ENCODE data around the gene PLPP4. TPM values are rescaled to one million over a fixed set of nuclear protein-coding genes. Genes with fewer than 3 reads are reported as not detected.

Gene PLPP4
- total RNA-seq, 1 experiment from 2014 or later: not detected

DNA sequence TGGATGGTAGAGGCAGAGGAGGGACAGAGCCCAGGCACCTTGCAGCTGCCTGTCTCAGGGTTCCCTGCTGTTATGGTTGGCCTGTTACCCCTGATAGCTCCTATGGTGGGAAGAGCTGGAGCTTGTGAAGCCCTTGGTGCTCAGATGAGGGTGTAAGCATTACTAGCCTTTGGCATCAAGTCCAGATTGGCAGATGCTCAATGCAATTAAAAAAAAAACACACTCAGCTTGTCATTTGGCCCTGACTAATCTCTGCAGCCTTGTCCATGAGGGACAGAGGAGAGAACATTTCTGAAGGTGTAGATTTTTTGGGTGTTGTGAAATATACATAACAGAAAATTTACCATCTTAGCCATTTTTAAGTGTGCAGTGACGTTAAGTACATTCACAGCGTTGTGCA is 86.3 kb downstream of the PLPP4 start:
- ChIA-PET RAD21 (ENCODE audit: low non-redundant PET in 1 of 2, low total read pairs in 2 of 2, uncharacterized antibody in 2 of 2, unreplicated experiment in 2 of 2) (no interaction called here), POLR2A (no interaction called here), CTCF (no interaction called here)
- DNase-seq (ENCODE audit: low read depth, low spot score) (no peak), ATAC-seq (no peak)
- Histone ChIP-seq H3K4me2 (ENCODE audit: low read length) (no peak overlapping the region), H3K36me3 (ENCODE audit: control insufficient read depth in 1 of 2, insufficient read depth in 2 of 2, low read length in 2 of 2) (no peaks in the 10 kb centered on the region), H3K9me3 (ENCODE audit: control insufficient read depth in 1 of 2, insufficient read depth in 1 of 2, low read depth in 1 of 2, low read length in 2 of 2) (no peaks in the 10 kb centered on the region), H3K79me2 (ENCODE audit: insufficient read depth, low read length) (no peaks in the 10 kb centered on the region), H3K9ac (ENCODE audit: low read length) (no peak overlapping the region), H4K20me1 (ENCODE audit: insufficient read depth) (no peaks in the 10 kb centered on the region), H3K9me2 (ENCODE audit: insufficient read depth) (no peaks in the 10 kb centered on the region), H2AFZ (ENCODE audit: low read depth, low read length, poor library complexity, severe bottlenecking) (no peak overlapping the region), H3K4me3 (replicated peaks in 1 of 2; ENCODE audit: low read depth in 1 of 2, low read length in 2 of 2) (no peak overlapping the region), H3K27me3 (ENCODE audit: insufficient read depth, low read length) (0 out of 2 replicates have a peak, but pooled peaks cover 7% of the 10 kb centered on the region), H3K4me1 (ENCODE audit: control insufficient read depth in 1 of 2, insufficient read depth in 2 of 2, low read length in 2 of 2) (no peaks in the 10 kb centered on the region), H3K27ac (ENCODE audit: low read depth, low read length) (no peak overlapping the region)
- TF ChIP-seq RAD21 (IDR thresholded peaks at IDR 0.05; ENCODE audit: low read depth) (no peak), SIN3A (IDR thresholded peaks at IDR 0.05; ENCODE audit: low read depth) (no peak), CEBPB (IDR thresholded peaks at IDR 0.05; ENCODE audit: low read depth) (no peak), ELF1 (IDR thresholded peaks at IDR 0.05; ENCODE audit: borderline replicate concordance, low read depth) (no peak), JUND (IDR thresholded peaks at IDR 0.05) (no peak), FOSL1 (IDR thresholded peaks at IDR 0.05; ENCODE audit: low read depth) (no peak), TCF7L2 (IDR thresholded peaks at IDR 0.05; ENCODE audit: borderline replicate concordance, extremely low read depth, insufficient read depth, insufficient read length) (no peak), SP1 (IDR thresholded peaks at IDR 0.05; ENCODE audit: low read depth) (no peak), EZH2 (IDR thresholded peaks at IDR 0.05) (no peak), ZFX (IDR thresholded peaks at IDR 0.05) (no peak), ZNF274 (IDR thresholded peaks at IDR 0.05; ENCODE audit: low read depth, low read length) (no peak), ATF3 (IDR thresholded peaks at IDR 0.05) (no peak), SRF (IDR thresholded peaks at IDR 0.05; ENCODE audit: low read depth) (no peak), YY1 (IDR thresholded peaks at IDR 0.05; ENCODE audit: extremely low read depth, insufficient replicate concordance, low read depth, low read length) (no peak)
- TF ChIP-seq, protein P1, sequence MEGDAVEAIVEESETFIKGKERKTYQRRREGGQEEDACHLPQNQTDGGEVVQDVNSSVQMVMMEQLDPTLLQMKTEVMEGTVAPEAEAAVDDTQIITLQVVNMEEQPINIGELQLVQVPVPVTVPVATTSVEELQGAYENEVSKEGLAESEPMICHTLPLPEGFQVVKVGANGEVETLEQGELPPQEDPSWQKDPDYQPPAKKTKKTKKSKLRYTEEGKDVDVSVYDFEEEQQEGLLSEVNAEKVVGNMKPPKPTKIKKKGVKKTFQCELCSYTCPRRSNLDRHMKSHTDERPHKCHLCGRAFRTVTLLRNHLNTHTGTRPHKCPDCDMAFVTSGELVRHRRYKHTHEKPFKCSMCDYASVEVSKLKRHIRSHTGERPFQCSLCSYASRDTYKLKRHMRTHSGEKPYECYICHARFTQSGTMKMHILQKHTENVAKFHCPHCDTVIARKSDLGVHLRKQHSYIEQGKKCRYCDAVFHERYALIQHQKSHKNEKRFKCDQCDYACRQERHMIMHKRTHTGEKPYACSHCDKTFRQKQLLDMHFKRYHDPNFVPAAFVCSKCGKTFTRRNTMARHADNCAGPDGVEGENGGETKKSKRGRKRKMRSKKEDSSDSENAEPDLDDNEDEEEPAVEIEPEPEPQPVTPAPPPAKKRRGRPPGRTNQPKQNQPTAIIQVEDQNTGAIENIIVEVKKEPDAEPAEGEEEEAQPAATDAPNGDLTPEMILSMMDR (IDR thresholded peaks at IDR 0.05 in 2 of 3, conservative IDR thresholded peaks at IDR 0.05 in 1 of 3; ENCODE audit: borderline replicate concordance in 1 of 3, insufficient read depth in 1 of 3, low read depth in 2 of 3, low read length in 2 of 3): no peak
- no TSS peak for BruUV-seq (replicated peaks)
- intact Hi-C loops (cut with micrococcal nuclease): no loop called here
